ENCODE results near the gene CKM. TPM values are rescaled to one million over a fixed set of nuclear protein-coding genes. Genes with fewer than 3 reads are reported as not detected.

Gene CKM
- under 0.01 TPM in 1 of 2 replicates, not detected in the other for total RNA-seq

DNA sequence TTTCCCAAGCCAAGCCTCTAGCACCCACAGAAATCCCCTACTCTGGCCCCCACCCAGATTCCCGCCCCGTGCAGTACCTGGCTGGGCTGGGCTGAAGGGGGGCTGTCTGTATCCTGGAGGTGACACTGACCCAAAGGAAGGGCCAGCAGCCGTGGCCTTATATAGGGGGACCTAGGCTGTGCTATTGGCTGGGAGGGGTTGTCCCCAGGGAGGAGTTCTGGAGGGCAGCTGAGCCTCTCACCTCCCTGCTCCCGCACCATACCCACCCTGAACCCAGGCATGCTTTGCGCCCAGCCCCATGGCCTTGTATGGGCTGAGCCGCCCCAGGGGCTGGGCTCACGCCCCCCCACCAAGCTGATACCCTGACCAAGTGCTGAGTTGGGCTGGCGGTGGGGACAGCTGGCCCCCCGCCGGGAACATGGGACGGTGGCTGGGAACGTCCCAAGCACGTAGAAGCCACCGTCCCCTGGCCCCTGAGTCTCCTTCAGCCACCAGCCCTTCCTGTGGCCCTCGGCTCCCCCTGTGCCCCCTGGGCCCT, at the start of gene CKM:
Gene CKM (minus strand): TSS at position 132 of the 538 bp plus-strand sequence. CDS start 3,162 bp downstream, outside the sequence.

GRCh38 chr19:45370410-45371204, 47.9 kb upstream of the CKM start, which contains the start of gene ERCC2:
TSS of gene ERCC2 (minus strand) at chr19:45370573. CDS start at chr19:45370540, 33 bp downstream.

DNA sequence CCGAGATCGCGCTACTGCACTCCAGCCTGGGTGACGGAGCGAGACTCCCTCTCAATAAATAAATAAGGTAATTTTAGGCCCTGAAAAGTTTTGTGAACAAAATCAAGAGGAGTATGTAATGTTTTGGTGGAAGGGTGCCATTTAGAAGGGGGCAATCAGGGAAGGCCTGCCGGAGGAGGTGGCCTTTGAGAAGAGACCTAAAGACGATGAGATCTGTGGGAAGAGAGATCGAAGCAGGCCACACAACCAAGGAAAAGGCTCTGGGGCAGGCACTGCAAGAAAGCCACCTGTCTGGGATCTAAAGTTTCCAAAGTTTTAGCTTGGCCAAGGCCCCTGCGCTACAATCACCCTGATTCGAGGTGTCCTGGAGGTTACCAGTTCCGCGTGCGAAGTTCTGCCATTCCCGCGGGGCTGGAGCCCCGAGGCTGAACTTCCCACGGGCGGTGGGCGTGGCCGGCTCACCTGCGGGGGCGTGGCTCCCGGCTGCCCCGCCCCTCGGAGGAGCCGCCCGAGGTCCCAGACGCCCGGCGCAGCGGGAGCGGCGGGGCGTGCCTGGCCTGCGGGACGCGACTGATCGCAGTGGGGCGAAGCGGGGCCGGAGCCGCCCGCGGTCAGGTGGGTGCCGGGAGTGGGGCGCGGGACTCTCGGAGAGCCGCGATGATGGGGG, 17.7 kb upstream of the CKM start, which contains the start of gene KLC3:
Gene KLC3 (plus strand): TSS at position 519 of the 667 bp plus-strand sequence. CDS start 4,792 bp downstream, outside the sequence.

Other genes starting within 250 kb of the CKM start
- under 0.01 TPM in 1 of 2 replicates, not detected in the other for gene ZNF296, start 246.4 kb downstream of the CKM start, total RNA-seq
- 23.1 and 28.0 TPM in 2 replicates for gene GEMIN7, start 243.6 kb downstream of the CKM start, total RNA-seq
- 29.7 and 49.9 TPM in 2 replicates for gene PPP1R37, start 229.7 kb downstream of the CKM start, total RNA-seq
- under 0.01 and 0.56 TPM in 2 replicates for gene NKPD1, start 161.9 kb downstream of the CKM start, total RNA-seq
- gene TRAPPC6A, start 144.6 kb downstream of the CKM start, total RNA-seq: 5.0 and 10.4 TPM in 2 replicates
- gene BLOC1S3, start 144.1 kb downstream of the CKM start, total RNA-seq: 3.8 and 4.5 TPM in 2 replicates
- gene EXOC3L2, start 77.5 kb downstream of the CKM start, total RNA-seq: 0.28 TPM in 1 of 2 replicates, not detected in the other
- gene MARK4, start 71.6 kb downstream of the CKM start, total RNA-seq: 8.8 and 9.6 TPM in 2 replicates
- gene KLC3, start 17.9 kb upstream of the CKM start, total RNA-seq: under 0.01 and 0.19 TPM in 2 replicates
- gene ERCC2, start 47.7 kb upstream of the CKM start, total RNA-seq: 28.5 and 50.2 TPM in 2 replicates
- 1.7 and 6.5 TPM in 2 replicates for gene PPP1R13L, start 82.2 kb upstream of the CKM start, total RNA-seq
- gene POLR1G, start 83.8 kb upstream of the CKM start, total RNA-seq: 12.4 and 29.9 TPM in 2 replicates
- gene ERCC1, start 101.0 kb upstream of the CKM start, total RNA-seq: 78.6 and 164 TPM in 2 replicates
- 4.6 and 9.9 TPM in 2 replicates for gene FOSB, start 145.1 kb upstream of the CKM start, total RNA-seq
- gene RTN2, start 174.2 kb upstream of the CKM start, total RNA-seq: 3.8 and 4.2 TPM in 2 replicates
- 0.96 and 2.3 TPM in 2 replicates for gene PPM1N, start 175.6 kb upstream of the CKM start, total RNA-seq
- gene VASP, start 184.6 kb upstream of the CKM start, total RNA-seq: 56.4 and 112 TPM in 2 replicates

Data from regular cardiac myocyte (primary cell).